ENCODE results near the gene CHI3L1. TPM values are rescaled to one million over a fixed set of nuclear protein-coding genes. Genes with fewer than 3 reads are reported as not detected.

Gene CHI3L1
- total RNA-seq, 1 donor from 2014 or later = not detected

- H3K4me3 Mint-ChIP-seq (ENCODE audit: unreplicated experiment) = no peak overlapping the region
- H3K36me3 Mint-ChIP-seq (ENCODE audit: unreplicated experiment) = no peaks in the 10 kb centered on the region
- no peaks in the 10 kb centered on the region for H3K9me3 Mint-ChIP-seq (ENCODE audit: unreplicated experiment)
- no peak overlapping the region for H3K27ac Mint-ChIP-seq (ENCODE audit: unreplicated experiment)
- H3K27me3 Mint-ChIP-seq (ENCODE audit: unreplicated experiment) = peaks cover 22% of the 10 kb centered on the region
- H3K4me1 Mint-ChIP-seq (ENCODE audit: unreplicated experiment) = no peaks in the 10 kb centered on the region
- DNase-seq (ENCODE audit: extremely low spot score, unreplicated experiment) = no peak
- TF ChIP-seq CTCF (IDR thresholded peaks at IDR 0.05) = no peak
Measured at GRCh38 chr1:203183828-203184227, 2.7 kb downstream of the CHI3L1 start.

DNA sequence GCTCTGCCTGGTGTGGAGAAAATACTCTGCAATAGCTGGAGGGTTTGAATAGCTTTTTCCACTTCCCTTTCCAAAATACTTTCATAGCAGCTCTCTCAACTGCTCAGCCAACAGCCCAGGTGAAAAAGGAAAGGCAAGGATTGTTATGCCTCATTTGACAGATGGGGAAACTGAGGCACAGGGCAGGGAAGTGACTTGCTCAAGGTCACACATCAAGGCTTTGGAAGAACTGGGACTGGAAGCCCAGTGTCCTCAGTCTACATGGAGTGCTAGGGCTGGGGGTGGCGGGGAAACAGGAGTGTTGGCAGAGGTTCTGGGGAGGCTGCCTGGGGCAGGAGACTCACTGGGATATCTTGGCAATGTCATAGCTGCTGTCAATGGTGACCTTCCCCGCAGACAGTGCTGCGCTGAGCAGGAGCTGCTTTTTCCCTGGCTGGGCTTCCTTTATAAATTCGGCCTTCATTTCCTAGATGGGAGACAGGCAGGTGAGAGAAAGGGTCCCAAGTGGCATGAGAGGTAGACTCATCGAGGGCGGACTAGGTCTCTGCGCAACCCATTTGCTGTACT lies 4.0 kb downstream of the CHI3L1 start:
- no peak for TF ChIP-seq CTCF (IDR thresholded peaks at IDR 0.05)
- Mint-ChIP-seq H3K27me3 (ENCODE audit: unreplicated experiment) (peaks cover 8% of the 10 kb centered on the region), H3K27ac (ENCODE audit: unreplicated experiment) (no peak overlapping the region), H3K9me3 (ENCODE audit: unreplicated experiment) (no peaks in the 10 kb centered on the region), H3K4me1 (ENCODE audit: unreplicated experiment) (peaks cover 6% of the 10 kb centered on the region), H3K4me3 (ENCODE audit: unreplicated experiment) (no peak overlapping the region), H3K36me3 (ENCODE audit: unreplicated experiment) (no peaks in the 10 kb centered on the region)
- DNase-seq (ENCODE audit: extremely low spot score, unreplicated experiment) = no peak

DNA sequence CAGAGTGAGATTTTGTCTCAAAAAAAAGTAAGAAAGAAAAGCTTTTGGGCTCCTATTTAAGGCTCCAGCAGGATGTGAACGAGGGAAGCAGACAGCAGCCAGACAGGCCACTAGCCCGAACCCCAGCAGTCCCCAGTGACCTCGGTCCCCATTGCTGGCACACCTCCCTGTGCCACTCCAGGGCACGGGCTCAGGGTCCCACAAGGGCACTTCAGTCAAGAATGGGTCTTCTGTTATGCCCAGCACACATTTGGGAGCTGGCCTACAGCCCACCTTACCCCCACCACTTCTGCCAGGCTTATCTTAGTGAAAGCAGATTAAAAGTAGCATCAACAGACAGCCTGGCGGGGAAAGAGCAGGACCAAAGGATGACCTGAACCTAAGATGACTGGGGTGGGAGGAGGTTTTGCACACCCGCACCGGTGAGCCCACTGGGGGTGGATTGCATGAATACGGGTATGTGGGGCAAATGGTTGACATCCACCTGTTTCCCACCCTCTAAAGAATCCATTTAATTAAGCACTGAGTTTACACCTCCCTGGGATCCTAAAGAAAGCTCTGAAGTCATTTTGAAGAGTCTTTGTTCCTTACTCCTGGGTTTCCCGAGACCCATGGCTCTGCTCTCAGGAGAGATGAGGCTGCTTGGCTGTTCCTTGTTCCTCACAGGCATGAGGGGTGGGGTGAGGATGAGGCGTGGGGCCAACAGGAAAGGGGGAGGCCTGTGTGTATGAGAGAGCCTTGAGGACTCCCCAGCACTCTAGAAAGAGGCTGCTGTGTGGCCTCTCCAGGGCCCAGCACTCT lies 4.7 kb downstream of the CHI3L1 start:
- H3K9me3 Mint-ChIP-seq (ENCODE audit: unreplicated experiment) = no peaks in the 10 kb centered on the region
- DNase-seq (ENCODE audit: extremely low spot score, unreplicated experiment) = no peak
- no peak overlapping the region for H3K27ac Mint-ChIP-seq (ENCODE audit: unreplicated experiment)
- peaks cover 13% of the 10 kb centered on the region for H3K4me1 Mint-ChIP-seq (ENCODE audit: unreplicated experiment)
- peaks cover 3% of the 10 kb centered on the region for H3K27me3 Mint-ChIP-seq (ENCODE audit: unreplicated experiment)
- no peaks in the 10 kb centered on the region for H3K36me3 Mint-ChIP-seq (ENCODE audit: unreplicated experiment)
- TF ChIP-seq CTCF (IDR thresholded peaks at IDR 0.05) = no peak
- H3K4me3 Mint-ChIP-seq (ENCODE audit: unreplicated experiment) = no peak overlapping the region

GRCh38 chr1:203180611-203181330 lies 5.7 kb downstream of the CHI3L1 start:
- Mint-ChIP-seq H3K4me3 (ENCODE audit: unreplicated experiment) (no peak overlapping the region), H3K27me3 (ENCODE audit: unreplicated experiment) (no peaks in the 10 kb centered on the region), H3K27ac (ENCODE audit: unreplicated experiment) (no peak overlapping the region), H3K36me3 (ENCODE audit: unreplicated experiment) (no peaks in the 10 kb centered on the region), H3K4me1 (ENCODE audit: unreplicated experiment) (peaks cover 13% of the 10 kb centered on the region), H3K9me3 (ENCODE audit: unreplicated experiment) (no peaks in the 10 kb centered on the region)
- no peak for TF ChIP-seq CTCF (IDR thresholded peaks at IDR 0.05)
- DNase-seq (ENCODE audit: extremely low spot score, unreplicated experiment) = no peak

DNA sequence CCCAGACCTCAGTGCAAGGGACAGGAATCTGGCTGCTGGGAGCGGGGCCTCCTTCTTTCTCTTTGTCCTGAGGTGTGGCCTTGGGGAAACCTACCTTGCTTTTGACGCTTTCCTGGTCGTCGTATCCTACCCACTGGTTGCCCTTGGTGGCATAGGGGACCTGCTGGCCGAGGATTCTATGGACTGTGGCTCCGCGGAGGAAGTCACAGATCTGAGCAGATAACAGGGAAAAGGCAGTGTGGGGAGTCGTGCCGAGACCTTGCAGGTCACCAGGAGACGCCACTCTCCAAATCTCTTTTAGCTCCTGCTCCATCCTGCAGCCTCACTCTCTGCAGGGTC lies 6.9 kb downstream of the CHI3L1 start:
- Mint-ChIP-seq H3K27me3 (ENCODE audit: unreplicated experiment) (peaks cover 2% of the 10 kb centered on the region), H3K4me3 (ENCODE audit: unreplicated experiment) (no peak overlapping the region), H3K27ac (ENCODE audit: unreplicated experiment) (no peak overlapping the region), H3K36me3 (ENCODE audit: unreplicated experiment) (no peaks in the 10 kb centered on the region), H3K4me1 (ENCODE audit: unreplicated experiment) (peaks cover 13% of the 10 kb centered on the region), H3K9me3 (ENCODE audit: unreplicated experiment) (no peaks in the 10 kb centered on the region)
- no peak for TF ChIP-seq CTCF (IDR thresholded peaks at IDR 0.05)
- DNase-seq (ENCODE audit: extremely low spot score, unreplicated experiment) = no peak
